Fibroblast of lung (primary cell): ENCODE results near the gene KCNJ6. TPM values are rescaled to one million over a fixed set of nuclear protein-coding genes. Genes with fewer than 3 reads are reported as not detected.

Source experiments
- DNase-seq, 2 donors: peaks; one replicate each; pipeline versions ENCODE4 v3.0.0 to v3.0.0-alpha.2; 2010; ENCODE audit warnings: low read depth in 2 of 2
- H2AFZ ChIP-seq: 2 replicates; pipeline ENCODE4 v1.5.1; 2012; ENCODE audit warnings: low read length, control low read depth, inconsistent platforms
- H3K27ac ChIP-seq: 2 replicates; pipeline ENCODE4 v1.5.1; 2011; ENCODE audit warnings: low read length, control low read depth; ENCODE audit not compliant: insufficient read depth
- H3K27me3 ChIP-seq: 2 replicates; pipeline ENCODE4 v1.5.1; 2011; ENCODE audit warnings: mild to moderate bottlenecking, low read length; ENCODE audit not compliant: control insufficient read depth, insufficient read depth
- H3K36me3 ChIP-seq: 2 replicates; pipeline ENCODE4 v1.5.1; 2011; ENCODE audit warnings: low read length; ENCODE audit not compliant: control insufficient read depth, insufficient read depth
- H3K4me1 ChIP-seq: 2 replicates; pipeline ENCODE4 v1.5.1; 2011; ENCODE audit warnings: low read length; ENCODE audit not compliant: control insufficient read depth, insufficient read depth; ENCODE audit errors: extremely low read depth
- H3K4me2 ChIP-seq: 2 replicates; pipeline ENCODE4 v1.5.1; 2011; ENCODE audit warnings: low read length, control low read depth; ENCODE audit not compliant: insufficient read depth; ENCODE audit errors: extremely low read depth
- H3K4me3 ChIP-seq, 4 experiments: fragments of 200-600 bp in 1 of 4; sonication (generic) in 1 of 4; replicated peaks in 1 of 4; 2 replicates each; pipeline ENCODE4 v1.5.1; 2011 to 2016; ENCODE audit warnings: low read length in 4 of 4, low read depth in 3 of 4, mild to moderate bottlenecking in 3 of 4, control low read depth in 2 of 4, inconsistent platforms in 1 of 4, mixed read lengths in 1 of 4; ENCODE audit not compliant: insufficient read depth in 1 of 4; ENCODE audit errors: control extremely low read depth in 1 of 4
- H3K79me2 ChIP-seq: 2 replicates; pipeline ENCODE4 v1.5.1; 2012; ENCODE audit warnings: mild to moderate bottlenecking, low read length, inconsistent platforms; ENCODE audit not compliant: control insufficient read depth, insufficient read depth
- H3K9ac ChIP-seq: 2 replicates; pipeline ENCODE4 v1.5.1; 2011; ENCODE audit warnings: mild to moderate bottlenecking, low read length, control low read depth; ENCODE audit not compliant: insufficient read depth
- H3K9me3 ChIP-seq: 2 replicates; pipeline ENCODE4 v1.5.1; 2012; ENCODE audit warnings: low read depth, low read length; ENCODE audit not compliant: control insufficient read depth, insufficient read depth
- H4K20me1 ChIP-seq: 2 replicates; pipeline ENCODE4 v1.5.1; 2011; ENCODE audit warnings: low read length; ENCODE audit not compliant: control insufficient read depth, insufficient read depth; ENCODE audit errors: extremely low read depth
- EZH2 ChIP-seq: IDR thresholded peaks from 2 replicates; pipeline ENCODE4 v1.5.1; 2012; ENCODE audit warnings: low read length, control low read depth, mild to moderate bottlenecking; ENCODE audit errors: missing control alignments
- polyA plus RNA-seq, 2 donors: library from polyadenylated mRNA; depleted of rRNA in 1 of 2; stranded (reverse) in 1 of 2; unstranded in 1 of 2; fragments of >200 nt; gene quantifications; 2 replicates each; pipeline ENCODE4 v1.2.1, GENCODE V29; 2011 to 2012; ENCODE audit warnings: missing spikeins in 1 of 2
- total RNA-seq: library from RNA; depleted of rRNA; stranded (reverse); fragments of >200 nt; gene quantifications from 2 replicates; pipeline ENCODE4 v1.2.1, GENCODE V29; 2014
- TF ChIP-seq, protein P1 (sequence below), 2 donors: IDR thresholded peaks in 1 of 2; conservative IDR thresholded peaks in 1 of 2; 1 replicate in 1 of 2; 2 replicates in 1 of 2; pipeline ENCODE4 v1.5.1; 2011 to 2012; ENCODE audit warnings: low read length in 2 of 2, control low read depth in 1 of 2, inconsistent platforms in 1 of 2, low read depth in 1 of 2, mild to moderate bottlenecking in 1 of 2

KCNJ6 gene
- total and polyA plus RNA-seq, 2 donors (not counting 1 experiment from before 2014, with no cell fraction given), result under 0.01 to 7.6 TPM

DNA sequence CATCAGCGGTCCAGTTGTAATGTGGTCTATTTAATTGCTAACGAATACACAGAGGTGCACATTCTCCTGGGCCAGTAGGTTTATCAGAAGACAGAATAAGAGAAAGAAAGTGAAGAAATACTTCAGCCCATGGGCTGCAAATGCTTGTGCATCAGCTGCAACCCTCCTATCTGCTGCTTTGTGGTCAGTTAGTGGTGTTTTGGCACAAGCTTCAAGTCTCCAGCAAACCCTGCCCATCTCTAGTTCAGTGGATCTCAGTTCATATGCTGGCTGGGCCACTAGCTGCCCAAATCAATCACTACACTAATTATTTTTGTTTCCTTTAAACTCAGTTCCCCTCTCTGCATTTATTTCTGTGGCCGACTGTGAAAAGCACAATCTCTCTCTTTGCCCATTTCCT is 124.2 kb downstream of the KCNJ6 start:
- no peak overlapping the region for H3K9ac ChIP-seq
- H3K79me2 ChIP-seq, result no peaks in the 10 kb centered on the region
- no peak overlapping the region for H2AFZ ChIP-seq
- TF ChIP-seq, protein P1, sequence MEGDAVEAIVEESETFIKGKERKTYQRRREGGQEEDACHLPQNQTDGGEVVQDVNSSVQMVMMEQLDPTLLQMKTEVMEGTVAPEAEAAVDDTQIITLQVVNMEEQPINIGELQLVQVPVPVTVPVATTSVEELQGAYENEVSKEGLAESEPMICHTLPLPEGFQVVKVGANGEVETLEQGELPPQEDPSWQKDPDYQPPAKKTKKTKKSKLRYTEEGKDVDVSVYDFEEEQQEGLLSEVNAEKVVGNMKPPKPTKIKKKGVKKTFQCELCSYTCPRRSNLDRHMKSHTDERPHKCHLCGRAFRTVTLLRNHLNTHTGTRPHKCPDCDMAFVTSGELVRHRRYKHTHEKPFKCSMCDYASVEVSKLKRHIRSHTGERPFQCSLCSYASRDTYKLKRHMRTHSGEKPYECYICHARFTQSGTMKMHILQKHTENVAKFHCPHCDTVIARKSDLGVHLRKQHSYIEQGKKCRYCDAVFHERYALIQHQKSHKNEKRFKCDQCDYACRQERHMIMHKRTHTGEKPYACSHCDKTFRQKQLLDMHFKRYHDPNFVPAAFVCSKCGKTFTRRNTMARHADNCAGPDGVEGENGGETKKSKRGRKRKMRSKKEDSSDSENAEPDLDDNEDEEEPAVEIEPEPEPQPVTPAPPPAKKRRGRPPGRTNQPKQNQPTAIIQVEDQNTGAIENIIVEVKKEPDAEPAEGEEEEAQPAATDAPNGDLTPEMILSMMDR (conservative IDR thresholded peaks at IDR 0.05 in 1 of 2, IDR thresholded peaks at IDR 0.05 in 1 of 2; ENCODE audit: low read depth in 1 of 2, low read length in 2 of 2), result no peak
- TF ChIP-seq EZH2, result no peak
- no peaks in the 10 kb centered on the region for H3K27me3 ChIP-seq
- H4K20me1 ChIP-seq, result no peaks in the 10 kb centered on the region
- no peaks in the 10 kb centered on the region for H3K9me3 ChIP-seq
- DNase-seq, result peak; percentile 42 to 74
- H3K4me3 ChIP-seq, result no peak overlapping the region
- no peak overlapping the region for H3K27ac ChIP-seq
- no peaks in the 10 kb centered on the region for H3K36me3 ChIP-seq
- peaks cover 2% of the 10 kb centered on the region for H3K4me1 ChIP-seq
- no peak overlapping the region for H3K4me2 ChIP-seq

DNA sequence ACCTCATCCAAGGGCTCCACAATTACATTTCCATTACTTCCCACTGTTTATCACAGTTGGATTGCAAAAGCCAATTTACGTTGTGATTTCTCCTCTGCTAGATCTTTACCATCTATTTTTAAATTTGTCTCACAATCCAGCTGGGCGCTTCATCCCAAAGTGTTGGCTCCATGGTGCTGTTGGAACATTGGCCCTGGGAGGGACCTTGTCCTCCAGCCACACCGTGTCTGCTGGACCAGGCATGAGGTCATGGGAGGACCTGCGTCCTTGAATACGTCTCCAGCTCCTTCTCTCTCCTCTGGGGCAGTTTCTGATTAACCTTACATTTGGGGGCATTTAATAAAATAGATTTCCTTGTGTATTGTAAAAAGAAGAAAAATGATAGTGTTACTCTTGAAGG is 125.4 kb downstream of the KCNJ6 start:
- H4K20me1 ChIP-seq, result no peaks in the 10 kb centered on the region
- no peaks in the 10 kb centered on the region for H3K79me2 ChIP-seq
- H3K4me1 ChIP-seq, result peaks cover 2% of the 10 kb centered on the region
- no peak overlapping the region for H2AFZ ChIP-seq
- no peak for DNase-seq
- H3K9ac ChIP-seq, result no peak overlapping the region
- TF ChIP-seq, protein P1 (conservative IDR thresholded peaks at IDR 0.05 in 1 of 2, IDR thresholded peaks at IDR 0.05 in 1 of 2; ENCODE audit: low read depth in 1 of 2, low read length in 2 of 2), result no peak
- no peak for TF ChIP-seq EZH2
- H3K27ac ChIP-seq, result no peak overlapping the region
- H3K36me3 ChIP-seq, result no peaks in the 10 kb centered on the region
- H3K4me3 ChIP-seq, result no peak overlapping the region
- no peak overlapping the region for H3K4me2 ChIP-seq
- H3K27me3 ChIP-seq, result no peaks in the 10 kb centered on the region
- no peaks in the 10 kb centered on the region for H3K9me3 ChIP-seq

DNA sequence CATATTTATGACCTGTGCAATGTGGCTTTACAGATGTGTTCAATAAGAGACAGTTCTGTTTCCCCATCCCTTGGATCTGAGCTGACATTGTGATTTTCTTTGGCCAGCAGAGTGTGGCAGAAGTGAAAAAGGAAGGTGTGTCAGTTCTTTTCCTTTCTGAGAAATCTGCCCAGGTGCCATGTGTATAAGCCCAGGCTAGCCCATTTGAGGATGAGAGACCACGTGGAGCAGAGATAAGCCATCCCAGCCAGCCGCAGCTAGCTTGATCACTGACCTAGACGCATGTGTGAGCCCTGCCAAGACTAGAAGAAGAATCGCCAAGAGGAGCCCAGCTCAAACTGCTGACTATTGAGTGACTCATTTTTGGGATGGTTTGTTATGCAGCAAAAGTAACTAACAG is 127.8 kb downstream of the KCNJ6 start:
- no peaks in the 10 kb centered on the region for H4K20me1 ChIP-seq
- DNase-seq, result no peak

More for the DNA sequence above, 127.8 kb downstream of the KCNJ6 start:
- TF ChIP-seq, protein P1 (conservative IDR thresholded peaks at IDR 0.05 in 1 of 2, IDR thresholded peaks at IDR 0.05 in 1 of 2; ENCODE audit: low read depth in 1 of 2, low read length in 2 of 2), result no peak
- TF ChIP-seq EZH2, result no peak
- H3K4me2 ChIP-seq, result no peak overlapping the region
- H3K79me2 ChIP-seq, result no peaks in the 10 kb centered on the region
- H3K9ac ChIP-seq, result no peak overlapping the region
- no peaks in the 10 kb centered on the region for H3K9me3 ChIP-seq
- no peak overlapping the region for H3K27ac ChIP-seq
- H3K4me1 ChIP-seq, result peaks cover 2% of the 10 kb centered on the region
- H3K4me3 ChIP-seq, result no peak overlapping the region
- no peaks in the 10 kb centered on the region for H3K27me3 ChIP-seq
- no peak overlapping the region for H2AFZ ChIP-seq
- H3K36me3 ChIP-seq, result no peaks in the 10 kb centered on the region
